PC-9 (cell line): ENCODE data around the gene GPRC5C. TPM values are rescaled to one million over a fixed set of nuclear protein-coding genes. Genes with fewer than 3 reads are reported as not detected.

Experiments used
- BruUV-seq: library from RNA; stranded (reverse); fragments of 400-500 nt; replicated peaks from 2 replicates; lab custom pipeline; 2021; lab: Mats Ljungman, UMichigan
- CTCF ChIA-PET: fragments of 300-600 bp; sonication (Branson Sonifier 250); formaldehyde crosslinking; loops from one replicate; lab custom pipeline; 2022; ENCODE audit warnings: antibody characterized with exemption; lab: Charles Lee
- POLR2A ChIA-PET: fragments of 300-600 bp; sonication (Branson Sonifier 250); formaldehyde crosslinking; loops from one replicate; lab custom pipeline; 2022; ENCODE audit warnings: antibody characterized with exemption; ENCODE audit not compliant: unreplicated experiment; lab: Charles Lee
- DNase-seq, 2 experiments: peaks; one replicate each; pipeline versions ENCODE4 v3.0.0 to v3.0.0-alpha.2; 2015 to 2022; ENCODE audit warnings: mixed read lengths in 1 of 2
- H2AFZ ChIP-seq: fragments of 200-600 bp; sonication (generic); 2 replicates; pipeline ENCODE4 v1.8.1; 2017; ENCODE audit warnings: antibody characterized with exemption
- H3F3A ChIP-seq: fragments of 200-600 bp; sonication (generic); 2 replicates; pipeline ENCODE4 v1.8.1; 2017; ENCODE audit warnings: antibody characterized with exemption, mild to moderate bottlenecking, low read depth; ENCODE audit not compliant: insufficient read depth
- H3K27ac ChIP-seq: fragments of 200-600 bp; sonication (generic); 2 replicates; pipeline ENCODE4 v1.6.1; 2016; ENCODE audit warnings: mixed run types
- H3K27me3 ChIP-seq: fragments of 200-600 bp; sonication (generic); 2 replicates; pipeline ENCODE4 v1.6.1; 2016; ENCODE audit warnings: low read depth, mixed run types; ENCODE audit not compliant: insufficient read depth
- H3K36me3 ChIP-seq: fragments of 200-600 bp; sonication (generic); 2 replicates; pipeline ENCODE4 v1.6.1; 2016; ENCODE audit warnings: low read depth, mixed run types
- H3K4me1 ChIP-seq: fragments of 200-600 bp; sonication (generic); replicated peaks from 2 replicates; pipeline ENCODE4 v1.6.1; 2016; ENCODE audit warnings: mixed run types; ENCODE audit not compliant: insufficient read depth
- H3K4me2 ChIP-seq: fragments of 200-600 bp; sonication (generic); 2 replicates; pipeline ENCODE4 v1.6.1; 2017; ENCODE audit warnings: mixed run types
- H3K4me3 ChIP-seq: fragments of 200-600 bp; sonication (generic); 2 replicates; pipeline ENCODE4 v1.6.1; 2016; ENCODE audit warnings: mixed run types
- H3K79me2 ChIP-seq: fragments of 200-600 bp; sonication (generic); 2 replicates; pipeline ENCODE4 v1.6.1; 2017; ENCODE audit warnings: low read depth, mixed run types
- H3K9me2 ChIP-seq: fragments of 200-600 bp; sonication (generic); 2 replicates; pipeline ENCODE4 v1.8.1; 2017; ENCODE audit warnings: mild to moderate bottlenecking; ENCODE audit not compliant: insufficient read depth
- H3K9me3 ChIP-seq: fragments of 200-600 bp; sonication (generic); 2 replicates; pipeline ENCODE4 v1.8.1; 2016; ENCODE audit warnings: low read depth; ENCODE audit not compliant: insufficient read depth
- H4K20me1 ChIP-seq: fragments of 200-600 bp; sonication (generic); 2 replicates; pipeline ENCODE4 v1.8.1; 2017; ENCODE audit not compliant: insufficient read depth
- EZH2 ChIP-seq: fragments of 200-600 bp; sonication (generic); IDR thresholded peaks from 2 replicates; pipeline ENCODE4 v1.8.0; 2017; ENCODE audit warnings: antibody characterized with exemption, low read depth
- intact Hi-C: fragments of 100-400 bp; cut with micrococcal nuclease; formaldehyde crosslinking; loops from one replicate; pipeline ENCODE4 v1.10.0; 2022; ENCODE audit not compliant: unreplicated experiment
- total RNA-seq: library from RNA; stranded (reverse); gene quantifications from 2 replicates; pipeline ENCODE4 v1.2.3, GENCODE V29; 2021
- TF ChIP-seq, protein P1 (sequence below): fragments of 200-600 bp; sonication (generic); conservative IDR thresholded peaks from 2 replicates; pipeline ENCODE4 v1.6.1; 2017; ENCODE audit warnings: mixed run types, antibody characterized with exemption, mild to moderate bottlenecking, moderate library complexity

The GPRC5C gene
- total RNA-seq, 1 experiment from 2014 or later, result 27.9 TPM

DNA sequence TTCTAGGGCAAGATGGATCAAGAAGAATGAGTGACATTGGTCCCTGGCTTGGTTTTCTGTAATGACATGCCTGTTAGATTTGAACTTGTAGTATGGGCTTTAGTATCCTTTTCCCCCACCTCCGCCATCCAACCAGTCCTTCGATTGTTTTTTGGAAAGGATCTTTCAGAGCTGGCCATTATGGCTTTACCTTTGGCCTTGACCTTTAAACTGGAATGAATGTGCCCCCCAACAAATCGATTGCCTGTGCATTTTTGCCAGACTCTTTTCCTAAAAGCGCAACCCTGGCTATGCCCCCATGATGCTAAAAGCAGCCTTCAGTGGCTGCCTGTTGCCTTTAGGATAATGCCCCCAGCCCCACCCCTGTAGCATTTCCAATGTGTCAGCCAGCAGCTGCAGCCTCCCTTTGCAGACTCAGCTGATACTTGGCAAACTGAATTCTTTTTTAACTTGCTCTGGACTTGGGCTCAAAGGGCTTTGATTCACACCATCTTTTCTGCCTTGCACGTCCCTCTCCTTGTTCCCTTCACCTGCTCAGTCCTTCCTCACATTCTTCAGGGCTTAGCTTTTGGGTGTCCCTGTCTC is 4.0 kb downstream of the GPRC5C start:
- no peaks in the 10 kb centered on the region for H3K9me2 ChIP-seq
- intact Hi-C loops, result no loop called here
- H3K36me3 ChIP-seq, result peaks cover 10% of the 10 kb centered on the region; the same call in 1 of the 2 replicates
- H4K20me1 ChIP-seq, result peaks cover 10% of the 10 kb centered on the region
- H3K27ac ChIP-seq, result no peak overlapping the region
- H3K27me3 ChIP-seq, result no peaks in the 10 kb centered on the region
- DNase-seq, result no peak
- CTCF ChIA-PET, result interaction anchor here (1.2 kb wide), 1 partner anchor 57 kb away, joined by 3 read pairs; no protein-coding TSS in a partner anchor
- peaks cover 16% of the 10 kb centered on the region for H3K9me3 ChIP-seq
- TF ChIP-seq, protein P1, sequence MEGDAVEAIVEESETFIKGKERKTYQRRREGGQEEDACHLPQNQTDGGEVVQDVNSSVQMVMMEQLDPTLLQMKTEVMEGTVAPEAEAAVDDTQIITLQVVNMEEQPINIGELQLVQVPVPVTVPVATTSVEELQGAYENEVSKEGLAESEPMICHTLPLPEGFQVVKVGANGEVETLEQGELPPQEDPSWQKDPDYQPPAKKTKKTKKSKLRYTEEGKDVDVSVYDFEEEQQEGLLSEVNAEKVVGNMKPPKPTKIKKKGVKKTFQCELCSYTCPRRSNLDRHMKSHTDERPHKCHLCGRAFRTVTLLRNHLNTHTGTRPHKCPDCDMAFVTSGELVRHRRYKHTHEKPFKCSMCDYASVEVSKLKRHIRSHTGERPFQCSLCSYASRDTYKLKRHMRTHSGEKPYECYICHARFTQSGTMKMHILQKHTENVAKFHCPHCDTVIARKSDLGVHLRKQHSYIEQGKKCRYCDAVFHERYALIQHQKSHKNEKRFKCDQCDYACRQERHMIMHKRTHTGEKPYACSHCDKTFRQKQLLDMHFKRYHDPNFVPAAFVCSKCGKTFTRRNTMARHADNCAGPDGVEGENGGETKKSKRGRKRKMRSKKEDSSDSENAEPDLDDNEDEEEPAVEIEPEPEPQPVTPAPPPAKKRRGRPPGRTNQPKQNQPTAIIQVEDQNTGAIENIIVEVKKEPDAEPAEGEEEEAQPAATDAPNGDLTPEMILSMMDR, result no peak
- no peak for TF ChIP-seq EZH2
- H3K79me2 ChIP-seq, result peaks cover 13% of the 10 kb centered on the region; the same call in 1 of the 2 replicates
- H3F3A ChIP-seq, result peaks cover 8% of the 10 kb centered on the region; the same call in 1 of the 2 replicates
- no peak overlapping the region for H3K4me2 ChIP-seq
- POLR2A ChIA-PET, result no interaction called here
- H3K4me1 ChIP-seq, result no peaks in the 10 kb centered on the region
- H2AFZ ChIP-seq, result no peak overlapping the region
- H3K4me3 ChIP-seq, result no peak overlapping the region
- no TSS peak for BruUV-seq

- intact Hi-C loops, result no loop called here
- peaks cover 16% of the 10 kb centered on the region for H3K9me3 ChIP-seq
These were observed 5.8 kb downstream of the GPRC5C start for GRCh38 chr17:74437702-74438101.

GRCh38 chr17:74439691-74440567 is 8.0 kb downstream of the GPRC5C start:
- Histone ChIP-seq H3K9me3 (peaks cover 16% of the 10 kb centered on the region), H3K79me2 (no peaks in the 10 kb centered on the region; the same call in 1 of the 2 replicates), H3K27ac (no peak overlapping the region), H3K4me3 (no peak overlapping the region), H3K4me1 (peaks cover 14% of the 10 kb centered on the region), H3K9me2 (no peaks in the 10 kb centered on the region), H2AFZ (no peak overlapping the region), H3F3A (peaks cover 5% of the 10 kb centered on the region), H3K4me2 (no peak overlapping the region), H3K27me3 (no peaks in the 10 kb centered on the region), H3K36me3 (peaks cover 10% of the 10 kb centered on the region; the same call in 1 of the 2 replicates), H4K20me1 (peaks cover 10% of the 10 kb centered on the region)
- intact Hi-C loops, result no loop called here
- TF ChIP-seq, protein P1, result no peak
- no peak for TF ChIP-seq EZH2
- ChIA-PET POLR2A (no interaction called here), CTCF (no interaction called here)
- no peak for DNase-seq
- no TSS peak for BruUV-seq

More at GRCh38 chr17:74437702-74438101, 5.8 kb downstream of the GPRC5C start:
- Histone ChIP-seq H2AFZ (no peak overlapping the region), H4K20me1 (peaks cover 10% of the 10 kb centered on the region), H3K4me3 (no peak overlapping the region), H3K79me2 (peaks cover 10% of the 10 kb centered on the region; the same call in 1 of the 2 replicates), H3K4me1 (peaks cover 6% of the 10 kb centered on the region), H3F3A (peaks cover 5% of the 10 kb centered on the region), H3K36me3 (peaks cover 10% of the 10 kb centered on the region; the same call in 1 of the 2 replicates), H3K27me3 (no peaks in the 10 kb centered on the region), H3K27ac (no peak overlapping the region), H3K4me2 (no peak overlapping the region), H3K9me2 (no peaks in the 10 kb centered on the region)
- DNase-seq, result no peak
- ChIA-PET CTCF (interaction anchor here (0.6 to 0.7 kb wide), 2 partner anchors 340 to 1021 kb away, joined by 3 to 4 read pairs; no protein-coding TSS in a partner anchor), POLR2A (interaction anchor here (0.7 kb wide), 1 partner anchor 1946 kb away, joined by 4 read pairs; no protein-coding TSS in a partner anchor)
- BruUV-seq, result no TSS peak
- TF ChIP-seq, protein P1, result peak; percentile 82
- no peak for TF ChIP-seq EZH2
